GM18498 (cell line): Measurements from ENCODE around the gene TMEM126B.
A peak's percentile ranks its signal among the peaks of the same experiment; 100 is the strongest.
"Not testable (repeated sequence)": the region's sequence is repeated elsewhere in the genome, so short reads cannot be mapped to it uniquely, and the experiment has no call there.

ENCODE experiments used
- ATAC-seq: cut with Tn5 transposase; IDR thresholded peaks from one replicate; pipeline ENCODE4 v1.9.1; 2021; ENCODE audit warnings: mild to moderate bottlenecking, moderate library complexity; ENCODE audit not compliant: unreplicated experiment

TMEM126B gene

GRCh38 chr11:85647078-85647477 is 18.7 kb downstream of the TMEM126B start:
- no peak for ATAC-seq

- peak; percentile 100 for ATAC-seq
These were observed 19.4 kb downstream of the TMEM126B start, which contains the start of gene TMEM126A for GRCh38 chr11:85647604-85648299. TMEM126A (plus strand) TSS chr11:85647967; CDS start chr11:85650256, 2,289 bp downstream.

- no peak for ATAC-seq
These were observed 22.7 kb downstream of the TMEM126B start for GRCh38 chr11:85651118-85651517.

- ATAC-seq = no peak
These were observed 24.5 kb downstream of the TMEM126B start for GRCh38 chr11:85652786-85653447.

- not testable (repeated sequence) for ATAC-seq
These were observed 25.9 kb downstream of the TMEM126B start for GRCh38 chr11:85654343-85654742.

- ATAC-seq = no peak
These were observed 28.4 kb downstream of the TMEM126B start for GRCh38 chr11:85656777-85657176.

- no peak for ATAC-seq
These were observed 29.8 kb downstream of the TMEM126B start for GRCh38 chr11:85658180-85658579.

GRCh38 chr11:85661972-85662664 is 33.7 kb downstream of the TMEM126B start:
- no peak for ATAC-seq

- no peak for ATAC-seq
These were observed 34.8 kb downstream of the TMEM126B start for GRCh38 chr11:85663080-85663752.

GRCh38 chr11:85663753-85664614 is 35.6 kb downstream of the TMEM126B start:
- peak; percentile 77 for ATAC-seq

GRCh38 chr11:85664615-85665481 is 36.5 kb downstream of the TMEM126B start, which contains the start of gene CREBZF:
CREBZF (minus strand) TSS chr11:85665129; CDS start chr11:85664875, 254 bp downstream.
- peak; percentile 88 for ATAC-seq

- ATAC-seq = no peak
These were observed 37.3 kb downstream of the TMEM126B start for GRCh38 chr11:85665733-85666132.

GRCh38 chr11:85666687-85667086 is 38.3 kb downstream of the TMEM126B start:
- no peak for ATAC-seq

GRCh38 chr11:85668157-85668556 is 39.8 kb downstream of the TMEM126B start:
- no peak for ATAC-seq

GRCh38 chr11:85670949-85671663 is 42.7 kb downstream of the TMEM126B start:
- not testable (repeated sequence) for ATAC-seq

- no peak for ATAC-seq
These were observed 43.9 kb downstream of the TMEM126B start for GRCh38 chr11:85672105-85672902.

GRCh38 chr11:85673393-85673792 is 45.0 kb downstream of the TMEM126B start:
- no peak for ATAC-seq

GRCh38 chr11:85679576-85679975 is 51.2 kb downstream of the TMEM126B start:
- ATAC-seq = no peak
